ENCODE measurements around the gene C13orf46. TPM values are rescaled to one million over a fixed set of nuclear protein-coding genes. Genes with fewer than 3 reads are reported as not detected.

C13orf46 gene
- total RNA-seq, 1 donor from 2014 or later: not detected

DNA sequence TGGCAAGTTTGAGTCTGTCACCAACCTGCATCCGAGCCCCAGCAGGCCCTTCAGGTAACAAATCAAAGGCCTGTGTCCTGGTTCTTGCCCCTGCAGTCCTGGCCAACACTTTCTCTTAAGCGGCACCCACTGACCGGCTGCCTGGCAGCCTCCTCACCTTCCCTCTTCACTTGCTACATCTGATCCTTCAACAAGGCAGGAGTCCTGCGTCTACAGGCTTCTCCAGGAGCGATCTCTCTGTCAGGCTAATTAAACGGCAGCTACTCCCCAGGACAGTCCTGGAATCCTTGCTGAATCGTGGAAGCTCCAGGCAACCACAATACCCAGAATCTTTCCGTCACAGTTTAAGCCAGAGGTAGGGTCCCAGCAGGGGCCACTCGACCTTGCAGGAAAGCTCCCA lies 68.9 kb downstream of the C13orf46 start:
- H3K4me2 ChIP-seq: no peak overlapping the region
- peaks cover 15% of the 10 kb centered on the region for H3K4me1 Mint-ChIP-seq
- no peaks in the 10 kb centered on the region for H3K27me3 ChIP-seq
- no peaks in the 10 kb centered on the region for H3K36me3 ChIP-seq
- no peaks in the 10 kb centered on the region for H3K36me3 Mint-ChIP-seq
- H3K4me1 ChIP-seq: no peaks in the 10 kb centered on the region
- no peaks in the 10 kb centered on the region for H3K9me3 Mint-ChIP-seq
- TF ChIP-seq EZH2 (IDR thresholded peaks at IDR 0.05) (no peak), EZH2phosphoT487 (IDR thresholded peaks at IDR 0.05) (no peak)
- TF ChIP-seq, protein P1, sequence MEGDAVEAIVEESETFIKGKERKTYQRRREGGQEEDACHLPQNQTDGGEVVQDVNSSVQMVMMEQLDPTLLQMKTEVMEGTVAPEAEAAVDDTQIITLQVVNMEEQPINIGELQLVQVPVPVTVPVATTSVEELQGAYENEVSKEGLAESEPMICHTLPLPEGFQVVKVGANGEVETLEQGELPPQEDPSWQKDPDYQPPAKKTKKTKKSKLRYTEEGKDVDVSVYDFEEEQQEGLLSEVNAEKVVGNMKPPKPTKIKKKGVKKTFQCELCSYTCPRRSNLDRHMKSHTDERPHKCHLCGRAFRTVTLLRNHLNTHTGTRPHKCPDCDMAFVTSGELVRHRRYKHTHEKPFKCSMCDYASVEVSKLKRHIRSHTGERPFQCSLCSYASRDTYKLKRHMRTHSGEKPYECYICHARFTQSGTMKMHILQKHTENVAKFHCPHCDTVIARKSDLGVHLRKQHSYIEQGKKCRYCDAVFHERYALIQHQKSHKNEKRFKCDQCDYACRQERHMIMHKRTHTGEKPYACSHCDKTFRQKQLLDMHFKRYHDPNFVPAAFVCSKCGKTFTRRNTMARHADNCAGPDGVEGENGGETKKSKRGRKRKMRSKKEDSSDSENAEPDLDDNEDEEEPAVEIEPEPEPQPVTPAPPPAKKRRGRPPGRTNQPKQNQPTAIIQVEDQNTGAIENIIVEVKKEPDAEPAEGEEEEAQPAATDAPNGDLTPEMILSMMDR (IDR thresholded peaks at IDR 0.05): no peak
- no peaks in the 10 kb centered on the region for H3K79me2 ChIP-seq (ENCODE audit: low read depth)
- H2AFZ ChIP-seq (replicated peaks): no peak overlapping the region
- H3K4me3 ChIP-seq: no peak overlapping the region
- H3K4me3 Mint-ChIP-seq: no peak overlapping the region
- no peak overlapping the region for H3K27ac Mint-ChIP-seq
- H3K27me3 Mint-ChIP-seq (ENCODE audit: insufficient read depth, low read depth): peaks cover 5% of the 10 kb centered on the region
- no peak overlapping the region for H3K27ac ChIP-seq
- no peaks in the 10 kb centered on the region for H3K9me3 ChIP-seq (ENCODE audit: low read depth)
- no peak overlapping the region for H3K9ac ChIP-seq
- H3F3A ChIP-seq (ENCODE audit: low read depth): no peaks in the 10 kb centered on the region
- no peak for DNase-seq (ENCODE audit: low spot score)
- no peaks in the 10 kb centered on the region for H4K20me1 ChIP-seq (ENCODE audit: low read depth)

GRCh38 chr13:113904411-113904810 lies 69.5 kb downstream of the C13orf46 start:
- H2AFZ ChIP-seq (replicated peaks): no peak overlapping the region
- peak; percentile 75 for DNase-seq (ENCODE audit: low spot score)
- H3K4me1 Mint-ChIP-seq: peaks cover 15% of the 10 kb centered on the region

GRCh38 chr13:113903912-113904311 lies 70.0 kb downstream of the C13orf46 start:
- Histone ChIP-seq H4K20me1 (ENCODE audit: low read depth) (no peaks in the 10 kb centered on the region), H3K27ac (no peak overlapping the region), H3K9ac (no peak overlapping the region), H3K4me3 (no peak overlapping the region), H3F3A (ENCODE audit: low read depth) (no peaks in the 10 kb centered on the region), H3K79me2 (ENCODE audit: low read depth) (no peaks in the 10 kb centered on the region), H3K4me1 (no peaks in the 10 kb centered on the region), H3K9me3 (ENCODE audit: low read depth) (no peaks in the 10 kb centered on the region), H3K27me3 (no peaks in the 10 kb centered on the region), H3K4me2 (no peak overlapping the region), H3K36me3 (no peaks in the 10 kb centered on the region), H2AFZ (replicated peaks) (no peak overlapping the region)
- TF ChIP-seq EZH2 (IDR thresholded peaks at IDR 0.05) (no peak), EZH2phosphoT487 (IDR thresholded peaks at IDR 0.05) (no peak)
- TF ChIP-seq, protein P1 (IDR thresholded peaks at IDR 0.05): no peak
- peaks cover 15% of the 10 kb centered on the region for H3K4me1 Mint-ChIP-seq
- H3K36me3 Mint-ChIP-seq: no peaks in the 10 kb centered on the region
- no peak overlapping the region for H3K4me3 Mint-ChIP-seq
- no peaks in the 10 kb centered on the region for H3K9me3 Mint-ChIP-seq
- peaks cover 2% of the 10 kb centered on the region for H3K27me3 Mint-ChIP-seq (ENCODE audit: insufficient read depth, low read depth)
- DNase-seq (ENCODE audit: low spot score): no peak
- no peak overlapping the region for H3K27ac Mint-ChIP-seq

More at GRCh38 chr13:113904411-113904810, 69.5 kb downstream of the C13orf46 start:
- H3K4me3 ChIP-seq: no peak overlapping the region
- H3F3A ChIP-seq (ENCODE audit: low read depth): no peaks in the 10 kb centered on the region
- no peak overlapping the region for H3K4me2 ChIP-seq
- H3K27ac Mint-ChIP-seq: no peak overlapping the region
- no peaks in the 10 kb centered on the region for H3K36me3 ChIP-seq
- no peak overlapping the region for H3K9ac ChIP-seq
- H3K9me3 ChIP-seq (ENCODE audit: low read depth): no peaks in the 10 kb centered on the region
- H3K27me3 Mint-ChIP-seq (ENCODE audit: insufficient read depth, low read depth): peaks cover 2% of the 10 kb centered on the region
- TF ChIP-seq, protein P1 (IDR thresholded peaks at IDR 0.05): peak; percentile 77
- TF ChIP-seq EZH2phosphoT487 (IDR thresholded peaks at IDR 0.05): no peak
- TF ChIP-seq EZH2 (IDR thresholded peaks at IDR 0.05): no peak
- H4K20me1 ChIP-seq (ENCODE audit: low read depth): no peaks in the 10 kb centered on the region
- no peak overlapping the region for H3K27ac ChIP-seq
- no peaks in the 10 kb centered on the region for H3K4me1 ChIP-seq
- H3K9me3 Mint-ChIP-seq: no peaks in the 10 kb centered on the region
- H3K4me3 Mint-ChIP-seq: no peak overlapping the region
- no peaks in the 10 kb centered on the region for H3K36me3 Mint-ChIP-seq
- H3K79me2 ChIP-seq (ENCODE audit: low read depth): no peaks in the 10 kb centered on the region
- H3K27me3 ChIP-seq: no peaks in the 10 kb centered on the region

Other genes starting within 250 kb of the C13orf46 start
- gene TMEM255B, start 214.8 kb downstream of the C13orf46 start, total RNA-seq (ENCODE audit: low replicate concordance): 0.26 and 1.8 TPM in 2 replicates
- 12.8 and 31.7 TPM in 2 replicates for gene GAS6, start 110.0 kb downstream of the C13orf46 start, total RNA-seq (ENCODE audit: low replicate concordance)
- 2.9 and 6.0 TPM in 2 replicates for gene RASA3, start 158.5 kb upstream of the C13orf46 start, total RNA-seq (ENCODE audit: low replicate concordance)
- gene CFAP97D2, start 205.2 kb upstream of the C13orf46 start, total RNA-seq (ENCODE audit: low replicate concordance): not detected in 2 replicates